WERI-Rb-1 (cell line): Measurements from ENCODE around the gene KIAA1958.

Experiments
- DNase-seq: peaks from one replicate; pipeline ENCODE4 v3.0.0-alpha.2; 2020
- H3K27ac ChIP-seq: fragments of 250-450 bp; sonication (Bioruptor Pico); 2 replicates; pipeline ENCODE4 v1.5.1; 2020; ENCODE audit warnings: mild to moderate bottlenecking, moderate library complexity
- H3K27me3 ChIP-seq: fragments of 250-450 bp; sonication (Bioruptor Pico); 2 replicates; pipeline ENCODE4 v1.5.1; 2021; ENCODE audit warnings: mild to moderate bottlenecking, low read depth, moderate library complexity; ENCODE audit not compliant: insufficient read depth, severe bottlenecking
- H3K36me3 ChIP-seq: fragments of 250-450 bp; sonication (Bioruptor Pico); 2 replicates; pipeline ENCODE4 v1.5.1; 2020; ENCODE audit warnings: mild to moderate bottlenecking, moderate library complexity
- H3K4me3 ChIP-seq: 2 replicates; pipeline ENCODE4 v1.5.1; 2011; ENCODE audit warnings: low read depth, mild to moderate bottlenecking, control low read depth, low read length
- H3K9me3 ChIP-seq: fragments of 250-450 bp; sonication (Bioruptor Pico); 2 replicates; pipeline ENCODE4 v1.5.1; 2021; ENCODE audit warnings: mild to moderate bottlenecking, moderate library complexity; ENCODE audit not compliant: severe bottlenecking
- TF ChIP-seq, protein P1 (sequence below): IDR thresholded peaks from 2 replicates; pipeline ENCODE4 v1.5.1; 2011; ENCODE audit warnings: low read depth, mild to moderate bottlenecking, control low read depth, inconsistent platforms, low read length

The KIAA1958 gene

DNA sequence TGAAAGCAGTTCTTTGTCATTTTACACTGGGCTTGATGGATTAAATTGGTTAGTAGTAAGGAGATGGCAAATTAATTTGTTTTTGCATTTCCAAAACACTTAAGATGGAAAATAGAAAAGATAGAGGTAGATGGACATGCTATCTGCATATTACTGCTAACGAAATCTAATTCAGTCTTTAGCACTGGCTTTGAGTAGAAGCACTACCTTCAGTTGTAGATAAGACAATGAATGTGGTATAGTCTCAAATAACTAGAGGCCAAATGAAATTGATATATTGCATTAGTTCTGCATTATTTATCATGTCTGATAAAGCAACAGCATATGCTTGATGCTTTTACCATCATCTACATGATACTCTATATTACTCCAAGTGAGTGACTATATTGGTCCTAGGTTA, 33.4 kb downstream of the KIAA1958 start:
- H3K4me3 ChIP-seq = no peak overlapping the region
- H3K27ac ChIP-seq = no peak overlapping the region
- TF ChIP-seq, protein P1, sequence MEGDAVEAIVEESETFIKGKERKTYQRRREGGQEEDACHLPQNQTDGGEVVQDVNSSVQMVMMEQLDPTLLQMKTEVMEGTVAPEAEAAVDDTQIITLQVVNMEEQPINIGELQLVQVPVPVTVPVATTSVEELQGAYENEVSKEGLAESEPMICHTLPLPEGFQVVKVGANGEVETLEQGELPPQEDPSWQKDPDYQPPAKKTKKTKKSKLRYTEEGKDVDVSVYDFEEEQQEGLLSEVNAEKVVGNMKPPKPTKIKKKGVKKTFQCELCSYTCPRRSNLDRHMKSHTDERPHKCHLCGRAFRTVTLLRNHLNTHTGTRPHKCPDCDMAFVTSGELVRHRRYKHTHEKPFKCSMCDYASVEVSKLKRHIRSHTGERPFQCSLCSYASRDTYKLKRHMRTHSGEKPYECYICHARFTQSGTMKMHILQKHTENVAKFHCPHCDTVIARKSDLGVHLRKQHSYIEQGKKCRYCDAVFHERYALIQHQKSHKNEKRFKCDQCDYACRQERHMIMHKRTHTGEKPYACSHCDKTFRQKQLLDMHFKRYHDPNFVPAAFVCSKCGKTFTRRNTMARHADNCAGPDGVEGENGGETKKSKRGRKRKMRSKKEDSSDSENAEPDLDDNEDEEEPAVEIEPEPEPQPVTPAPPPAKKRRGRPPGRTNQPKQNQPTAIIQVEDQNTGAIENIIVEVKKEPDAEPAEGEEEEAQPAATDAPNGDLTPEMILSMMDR = no peak
- DNase-seq = no peak
- no peaks in the 10 kb centered on the region for H3K27me3 ChIP-seq
- H3K9me3 ChIP-seq = no peaks in the 10 kb centered on the region
- H3K36me3 ChIP-seq = peaks cover 8% of the 10 kb centered on the region

DNA sequence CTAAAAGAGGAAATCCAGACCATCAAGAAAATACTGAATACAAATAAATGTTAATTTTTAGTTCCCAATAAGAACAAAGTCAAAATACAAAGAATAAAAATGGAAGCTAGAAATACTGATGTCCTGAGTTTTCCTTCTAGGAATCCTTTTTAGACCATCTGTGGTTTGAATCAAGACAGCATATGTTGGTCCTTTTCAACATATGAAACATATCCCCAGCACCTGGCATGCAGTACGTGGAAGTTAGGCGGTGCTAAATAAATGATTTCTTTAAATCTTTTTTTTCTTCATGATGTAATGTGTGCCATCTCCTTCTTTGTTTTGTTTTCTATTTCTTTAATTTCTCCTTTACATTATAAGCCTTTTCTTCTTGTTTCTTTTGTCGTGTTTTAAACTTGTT, 34.0 kb downstream of the KIAA1958 start:
- TF ChIP-seq, protein P1 = no peak
- no peak overlapping the region for H3K4me3 ChIP-seq
- H3K9me3 ChIP-seq = no peaks in the 10 kb centered on the region
- H3K27me3 ChIP-seq = no peaks in the 10 kb centered on the region
- H3K27ac ChIP-seq = no peak overlapping the region
- H3K36me3 ChIP-seq = peaks cover 8% of the 10 kb centered on the region
- no peak for DNase-seq

DNA sequence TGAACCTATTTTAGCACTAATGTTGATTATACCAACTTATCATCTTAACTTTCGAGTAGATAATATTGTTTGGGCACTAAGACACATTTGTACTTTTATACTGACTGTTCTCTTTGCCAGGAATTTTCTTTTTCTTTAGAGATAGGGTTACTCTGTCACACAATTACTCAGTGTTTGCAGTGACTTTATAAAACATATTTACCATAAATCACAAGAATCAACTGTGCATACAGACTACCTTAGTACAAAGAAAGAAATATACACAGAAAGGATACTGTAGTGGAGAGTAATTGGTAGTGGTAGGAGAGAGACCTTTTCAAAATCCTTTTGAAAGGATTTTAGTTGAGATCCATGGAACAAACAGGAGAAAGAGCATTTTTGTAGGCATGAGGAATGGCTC, 40.3 kb downstream of the KIAA1958 start:
- TF ChIP-seq, protein P1 = no peak
- H3K27ac ChIP-seq = no peak overlapping the region
- DNase-seq = no peak
- H3K4me3 ChIP-seq = no peak overlapping the region
- H3K9me3 ChIP-seq = no peaks in the 10 kb centered on the region
- no peaks in the 10 kb centered on the region for H3K27me3 ChIP-seq
- H3K36me3 ChIP-seq = peaks cover 7% of the 10 kb centered on the region; the same call in 1 of the 2 replicates

DNA sequence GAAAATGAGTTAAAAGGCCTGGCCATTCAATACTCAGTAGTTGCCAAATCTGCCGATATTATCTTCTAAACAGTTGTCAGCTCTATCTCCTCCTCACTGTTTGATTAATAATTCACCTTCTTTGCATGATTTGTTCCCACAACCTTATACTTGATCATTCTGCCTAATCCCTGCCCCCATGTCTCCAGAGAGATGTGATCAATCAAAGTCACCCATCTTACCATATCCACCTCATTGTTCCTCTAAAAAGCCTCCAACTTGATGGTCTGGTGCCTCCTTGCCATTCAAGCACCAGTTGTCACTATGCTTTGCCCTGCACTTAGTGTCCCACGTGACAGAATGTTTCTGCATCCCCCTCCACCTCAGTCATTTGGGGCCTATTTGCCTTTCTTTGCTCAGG, 41.3 kb downstream of the KIAA1958 start:
- Histone ChIP-seq H3K36me3 (peaks cover 7% of the 10 kb centered on the region; the same call in 1 of the 2 replicates), H3K4me3 (no peak overlapping the region), H3K27ac (no peak overlapping the region), H3K27me3 (no peaks in the 10 kb centered on the region), H3K9me3 (no peaks in the 10 kb centered on the region)
- DNase-seq = no peak
- TF ChIP-seq, protein P1 = no peak

DNA sequence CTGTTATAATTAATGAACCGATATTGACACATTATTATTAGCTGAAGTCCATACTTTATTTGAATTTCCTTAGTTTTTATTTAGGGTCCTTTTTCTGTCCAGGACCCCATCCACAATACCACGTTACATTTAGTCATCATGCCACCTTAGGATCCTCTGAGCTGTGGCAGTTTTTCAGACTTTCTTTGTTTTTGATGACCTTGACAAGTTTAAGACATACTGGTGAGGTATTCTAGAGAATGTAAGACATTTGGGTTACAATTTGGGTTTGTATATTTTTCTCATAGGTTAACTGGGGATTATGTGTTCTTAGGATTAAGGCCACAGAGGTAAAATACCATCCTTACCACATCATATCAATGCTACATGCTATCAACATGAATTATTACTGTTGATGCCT, 42.7 kb downstream of the KIAA1958 start:
- no peak overlapping the region for H3K27ac ChIP-seq
- peaks cover 7% of the 10 kb centered on the region; the same call in 1 of the 2 replicates for H3K36me3 ChIP-seq
- no peak overlapping the region for H3K4me3 ChIP-seq
- TF ChIP-seq, protein P1 = no peak
- H3K9me3 ChIP-seq = no peaks in the 10 kb centered on the region
- no peaks in the 10 kb centered on the region for H3K27me3 ChIP-seq
- no peak for DNase-seq

DNA sequence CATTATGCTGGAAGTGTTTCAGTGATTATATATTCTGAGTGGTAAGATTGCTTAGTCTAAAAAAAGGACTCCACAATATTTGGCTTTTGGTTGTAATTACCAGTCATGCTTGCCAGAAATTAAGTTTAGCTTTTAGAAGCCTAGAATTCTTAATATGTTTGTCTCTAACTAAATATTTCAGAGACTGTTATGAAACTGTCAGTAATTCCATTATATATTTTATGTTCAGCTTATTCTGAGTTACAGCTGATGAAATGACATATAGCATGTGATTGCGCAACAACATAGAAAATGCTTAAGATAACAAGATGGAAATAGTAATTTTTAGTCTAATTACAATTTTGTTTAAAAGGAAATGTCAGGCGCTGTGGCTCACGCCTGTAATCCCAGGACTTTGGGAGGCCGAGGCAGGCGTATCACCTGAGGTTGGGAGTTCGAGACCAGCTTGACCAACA, 44.2 kb downstream of the KIAA1958 start:
- DNase-seq = no peak
- TF ChIP-seq, protein P1 = no peak

More for the DNA sequence above, 44.2 kb downstream of the KIAA1958 start:
- no peaks in the 10 kb centered on the region for H3K27me3 ChIP-seq
- peaks cover 7% of the 10 kb centered on the region; the same call in 1 of the 2 replicates for H3K36me3 ChIP-seq
- H3K27ac ChIP-seq = no peak overlapping the region
- no peak overlapping the region for H3K4me3 ChIP-seq
- no peaks in the 10 kb centered on the region for H3K9me3 ChIP-seq
